K562 (cell line): ENCODE data around the gene RNASEH2C. TPM values are rescaled to one million over a fixed set of nuclear protein-coding genes. Genes with fewer than 3 reads are reported as not detected.

ENCODE experiments used
- ATF3 ChIP-seq, 2 experiments: fragments of 450-650 bp in 1 of 2; sonication (generic) in 1 of 2; formaldehyde crosslinking in 1 of 2; IDR thresholded peaks in 1 of 2; conservative IDR thresholded peaks in 1 of 2; 2 replicates each; pipeline versions ENCODE4 v1.6.1 to v1.8.1; 2016 to 2023; ENCODE audit warnings: mild to moderate bottlenecking in 2 of 2, moderate library complexity in 2 of 2, inconsistent platforms in 1 of 2, missing genetic modification reagents in 1 of 2
- CTCF ChIP-seq, 3 experiments: IDR thresholded peaks in 2 of 3; conservative IDR thresholded peaks in 1 of 3; 2 replicates each; pipeline ENCODE4 v1.5.1; 2011 to 2012; ENCODE audit warnings: low read length in 3 of 3, mild to moderate bottlenecking in 3 of 3, control low read depth in 2 of 3, improper control_type of control experiment in 1 of 3, inconsistent platforms in 1 of 3, low read depth in 1 of 3, mixed read lengths in 1 of 3, moderate library complexity in 1 of 3; ENCODE audit not compliant: insufficient read depth in 2 of 3
- E2F5 ChIP-seq: sonication (generic); formaldehyde crosslinking; IDR thresholded peaks from 2 replicates; pipeline ENCODE4 v1.8.0; 2022; ENCODE audit warnings: mild to moderate bottlenecking, missing genetic modification reagents
- TFAP4 ChIP-seq: sonication (generic); formaldehyde crosslinking; IDR thresholded peaks from 2 replicates; pipeline ENCODE4 v1.8.0; 2022; ENCODE audit warnings: missing genetic modification reagents, mild to moderate bottlenecking, moderate library complexity, borderline replicate concordance
- polyA plus RNA-seq, 8 experiments: library from polyadenylated mRNA; depleted of rRNA in 4 of 8; stranded (reverse) in 5 of 8; unstranded in 3 of 8; fragments of >200 nt; fragmentation: Nextera tagmentation in 2 of 8; fragmentation: Illumina TruSeq in 1 of 8; extraction: Ambion mirVana in 2 of 8; extraction: Trizol in 1 of 8; gene quantifications; 2 replicates each; pipeline versions ENCODE4 v1.2.1 to v1.2.3, GENCODE V29; 2011 to 2014; ENCODE audit warnings: inconsistent platforms in 1 of 8, missing spikeins in 1 of 8
- total RNA-seq, 7 experiments: library from RNA; depleted of rRNA in 6 of 7; stranded (reverse); fragments of >200 nt in 6 of 7; fragmentation: Illumina TruSeq in 2 of 7; extraction: Trizol in 2 of 7; gene quantifications; 2 replicates each; pipeline versions ENCODE4 v1.2.1 to v1.2.3, GENCODE V29; 2011 to 2021; ENCODE audit warnings: low replicate concordance in 1 of 7

RNASEH2C gene
- total and polyA plus RNA-seq, 9 of the 15 experiments (the other 6 are each of a cell fraction or from before 2014, with no cell fraction given), result 5.4 to 78.2 (median 15.6) TPM

GRCh38 chr11:65700399-65700798 is 20.2 kb downstream of the RNASEH2C start (continued):
- peak in 1 of 3 experiments; percentile 11; a peak in 1 of 6 replicates for TF ChIP-seq CTCF (IDR thresholded peaks at IDR 0.05 in 2 of 3, conservative IDR thresholded peaks at IDR 0.05 in 1 of 3; ENCODE audit: insufficient read depth in 2 of 3, low read depth in 1 of 3, low read length in 3 of 3)
- no peak for TF ChIP-seq E2F5 (CRISPR knock-in tag)
- TF ChIP-seq TFAP4 (CRISPR knock-in tag), result no peak
- no peak for TF ChIP-seq ATF3 (IDR thresholded peaks at IDR 0.05)
- no peak for TF ChIP-seq ATF3 (CRISPR knock-in tag; conservative IDR thresholded peaks at IDR 0.05)
